Right hindlimb (tissue), 1 donor: ENCODE results near the gene TGFBI.

Source experiments
- DNase-seq: peaks from one replicate; pipeline ENCODE4 v3.0.0-alpha.2; 2018

The TGFBI gene

GRCh38 chr5:136067422-136067821 lies 38.6 kb downstream of the TGFBI start:
- no peak for DNase-seq

DNA sequence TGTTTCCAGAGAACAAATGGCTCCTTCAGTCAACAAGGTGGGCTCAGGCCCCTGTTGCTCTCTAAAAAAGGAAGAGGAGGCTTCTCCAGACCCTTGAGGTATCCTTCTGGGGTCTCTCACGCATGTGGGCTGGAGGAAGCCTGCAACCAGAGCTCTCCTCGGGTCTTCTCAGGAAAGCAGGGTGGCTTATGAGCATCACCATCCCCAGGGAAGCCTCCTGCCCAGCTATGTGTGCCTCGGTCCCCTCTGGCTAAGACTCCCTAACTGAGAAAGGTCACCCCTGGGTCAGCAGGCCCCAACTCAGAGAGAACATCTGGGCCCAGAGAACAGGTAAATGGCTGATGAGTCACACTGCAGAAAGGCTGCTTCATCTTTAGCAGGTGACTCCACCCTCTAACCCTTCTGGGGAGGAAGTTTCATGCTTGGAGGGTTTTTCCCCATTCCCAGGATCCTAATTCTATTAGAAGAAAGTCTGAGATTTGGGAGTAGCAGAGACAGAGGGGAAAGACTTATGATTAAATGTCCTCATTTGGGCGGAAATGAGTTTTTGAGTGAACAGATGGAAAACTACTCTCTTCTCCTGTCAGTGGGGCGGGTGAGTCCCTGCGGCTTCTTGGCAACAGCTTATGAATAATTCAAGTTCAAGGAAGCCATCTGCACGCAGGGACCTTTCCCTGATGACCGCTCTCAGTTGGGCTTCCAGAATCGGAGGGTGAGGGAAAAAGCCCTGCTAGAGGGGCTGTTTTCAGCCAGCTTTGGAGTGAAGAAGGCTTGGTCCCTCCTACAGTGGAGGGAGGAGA lies 41.9 kb downstream of the TGFBI start:
- DNase-seq, result peak; percentile 78

DNA sequence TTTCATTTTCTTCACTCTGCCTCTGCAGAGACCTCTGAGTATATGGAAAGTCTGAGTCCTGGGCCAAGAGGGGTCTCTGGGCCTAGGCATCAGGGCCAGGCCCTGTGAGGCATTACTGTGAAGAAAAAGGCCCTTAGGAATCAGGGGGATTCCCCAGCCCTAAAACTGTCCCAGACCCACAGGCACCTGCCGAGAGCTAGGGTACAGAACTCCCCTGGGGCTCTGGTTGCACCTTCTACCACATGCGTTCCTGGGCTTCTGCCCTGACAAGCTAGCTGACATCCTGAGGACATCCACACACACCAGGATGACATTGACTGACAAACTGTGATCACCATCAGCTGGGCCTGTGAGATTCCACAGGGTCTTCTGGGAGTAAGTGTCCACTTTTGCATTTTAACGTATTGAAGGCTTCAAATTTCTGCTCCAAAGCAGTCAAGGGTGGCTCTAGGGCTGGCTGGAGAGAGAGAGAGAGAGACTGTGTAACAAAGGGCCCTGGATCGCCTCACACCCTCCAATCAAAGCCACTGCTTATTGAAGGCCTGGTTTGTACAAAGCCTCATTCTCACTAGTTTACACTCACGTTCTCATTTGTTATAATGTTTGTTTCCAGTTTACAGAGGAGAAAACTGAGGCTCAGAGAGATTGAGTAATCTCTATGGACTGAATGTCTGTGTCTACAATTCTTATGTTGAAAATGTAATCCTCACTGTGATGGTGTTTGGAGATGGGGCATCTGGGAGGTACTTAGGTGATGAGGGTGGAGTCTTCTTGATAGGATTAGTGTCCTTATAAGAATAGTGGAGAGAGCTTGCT lies 45.1 kb downstream of the TGFBI start:
- DNase-seq, result no peak

GRCh38 chr5:136075466-136075891 lies 46.7 kb downstream of the TGFBI start:
- DNase-seq, result no peak

- DNase-seq, result no peak
These were observed 47.3 kb downstream of the TGFBI start for GRCh38 chr5:136076067-136076466.

- DNase-seq, result peak; percentile 11
These were observed 48.2 kb downstream of the TGFBI start for GRCh38 chr5:136076881-136077445.

DNA sequence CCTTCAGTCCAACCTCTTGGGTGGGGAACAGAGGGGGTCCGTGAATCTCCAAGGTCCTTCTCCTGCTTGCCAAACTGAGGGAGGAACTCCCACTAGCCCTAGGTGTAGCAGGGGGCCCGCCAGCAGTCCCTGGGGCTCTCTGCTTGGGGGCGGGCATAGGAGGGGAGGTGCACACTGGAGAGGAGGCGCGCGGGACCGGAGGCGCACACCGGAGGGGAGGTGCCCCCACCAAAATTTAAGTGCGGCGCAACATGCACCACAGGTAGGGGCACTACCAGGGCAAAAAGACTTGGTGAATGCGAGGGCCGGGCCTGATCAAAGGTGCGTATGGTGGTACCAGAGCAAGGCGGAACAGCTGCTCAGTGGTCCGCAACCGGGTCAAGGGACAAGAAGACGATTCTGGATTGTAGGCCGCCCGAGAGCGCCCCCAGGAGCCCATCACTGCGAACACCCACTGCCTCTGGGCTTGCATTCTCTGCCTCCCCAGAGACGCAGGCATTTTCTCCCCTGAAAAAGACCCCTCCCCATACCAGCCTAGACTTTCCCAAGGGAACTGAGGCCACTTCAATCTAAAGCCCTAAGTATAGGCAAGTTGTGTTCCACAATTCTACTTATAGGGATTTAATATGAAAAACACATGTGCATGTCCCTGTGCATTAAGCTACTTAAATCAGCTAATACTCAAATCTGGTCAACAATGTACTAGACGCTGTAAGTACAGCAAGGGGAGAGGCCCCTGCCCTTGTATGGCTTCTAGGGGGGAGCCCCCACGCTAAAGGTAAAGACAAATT lies 50.6 kb downstream of the TGFBI start:
- DNase-seq, result peak; percentile 29

- no peak for DNase-seq
These were observed 51.3 kb downstream of the TGFBI start for GRCh38 chr5:136080113-136080482.

DNA sequence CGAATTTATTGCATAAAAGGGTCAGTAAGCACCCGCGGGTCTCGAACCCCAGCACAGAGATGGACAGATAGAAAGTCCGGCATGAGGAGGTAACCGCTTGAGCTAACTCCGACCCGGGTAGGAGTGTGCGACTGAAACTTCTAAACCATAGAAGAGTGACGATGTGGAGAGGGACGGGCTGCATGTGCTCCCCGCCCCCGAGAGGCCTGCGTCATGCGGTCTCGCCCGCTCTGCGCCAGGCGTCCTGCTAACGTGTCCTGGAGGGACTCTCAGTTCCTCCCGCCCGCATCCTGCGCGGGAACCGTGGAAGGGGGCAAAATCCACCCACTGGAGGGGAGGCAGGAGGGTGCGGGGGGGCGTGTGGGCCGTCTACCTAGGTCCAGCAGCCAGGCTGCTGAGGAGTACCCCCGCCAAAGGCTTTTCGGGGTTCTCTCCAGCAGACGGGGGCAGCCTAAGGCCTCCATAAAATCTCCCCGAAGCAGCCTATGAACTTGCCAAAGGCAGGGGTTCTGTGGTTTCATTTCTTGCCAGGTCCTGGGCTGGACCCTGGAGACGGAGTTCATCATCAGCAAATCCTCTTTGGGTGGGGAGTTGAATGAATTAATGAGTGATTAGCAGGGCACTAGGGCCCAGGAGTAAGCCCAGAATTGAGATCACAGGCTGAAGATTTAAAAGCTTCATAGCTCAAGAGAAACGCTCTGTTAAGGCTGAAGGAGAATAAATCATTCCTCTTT lies 51.9 kb downstream of the TGFBI start:
- peak; percentile 96 for DNase-seq

GRCh38 chr5:136081217-136081591 lies 52.4 kb downstream of the TGFBI start:
- no peak for DNase-seq

GRCh38 chr5:136082390-136083193 lies 53.8 kb downstream of the TGFBI start:
- DNase-seq, result peak; percentile 68

- no peak for DNase-seq
These were observed 55.9 kb downstream of the TGFBI start for GRCh38 chr5:136084698-136085097.

- no peak for DNase-seq
These were observed 58.2 kb downstream of the TGFBI start for GRCh38 chr5:136086783-136087566.

DNA sequence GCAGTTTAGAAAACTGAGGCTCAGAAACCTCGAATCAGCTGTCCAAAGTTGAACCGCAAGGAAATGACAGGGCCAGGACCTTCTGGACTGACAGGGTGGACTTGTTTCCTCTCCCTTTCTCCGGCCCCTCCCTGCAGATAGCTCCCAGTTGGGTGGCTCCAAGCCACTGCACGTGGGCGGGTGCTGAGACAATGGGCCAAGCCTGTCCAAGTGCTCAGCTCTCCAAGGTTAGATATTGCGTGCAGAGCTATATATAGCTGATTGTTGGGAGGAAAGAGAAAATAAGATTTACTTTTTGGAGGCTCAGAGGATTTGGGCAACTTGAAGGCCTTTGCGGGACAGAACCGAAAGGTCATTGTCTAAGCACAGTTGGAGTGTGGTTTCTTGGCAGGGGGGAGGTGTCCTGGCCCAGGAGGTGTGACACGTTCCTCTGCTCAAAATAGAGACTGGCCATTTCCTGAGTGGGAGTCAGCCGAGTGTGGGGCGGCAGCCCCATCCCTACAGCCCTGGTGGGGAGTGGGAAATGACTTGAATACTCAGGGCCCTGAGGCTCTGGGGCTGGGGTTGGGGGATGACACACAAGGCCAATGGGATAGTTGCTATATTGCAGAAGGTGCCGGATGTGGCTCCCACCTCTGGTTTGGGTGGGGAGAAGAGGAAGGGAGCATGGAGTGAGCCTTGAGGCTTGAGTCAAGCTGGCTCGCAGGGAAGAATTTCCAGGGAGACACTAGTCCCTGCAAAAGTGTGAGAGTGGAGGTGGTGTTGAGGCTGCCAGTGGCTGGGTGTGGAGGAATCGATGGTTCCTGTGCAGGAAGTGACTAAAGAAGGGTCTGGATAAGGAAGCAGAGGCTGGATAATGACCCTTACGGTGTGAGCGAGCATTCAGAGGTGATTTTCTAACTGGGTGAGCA lies 59.4 kb downstream of the TGFBI start:
- DNase-seq, result peak; percentile 91

DNA sequence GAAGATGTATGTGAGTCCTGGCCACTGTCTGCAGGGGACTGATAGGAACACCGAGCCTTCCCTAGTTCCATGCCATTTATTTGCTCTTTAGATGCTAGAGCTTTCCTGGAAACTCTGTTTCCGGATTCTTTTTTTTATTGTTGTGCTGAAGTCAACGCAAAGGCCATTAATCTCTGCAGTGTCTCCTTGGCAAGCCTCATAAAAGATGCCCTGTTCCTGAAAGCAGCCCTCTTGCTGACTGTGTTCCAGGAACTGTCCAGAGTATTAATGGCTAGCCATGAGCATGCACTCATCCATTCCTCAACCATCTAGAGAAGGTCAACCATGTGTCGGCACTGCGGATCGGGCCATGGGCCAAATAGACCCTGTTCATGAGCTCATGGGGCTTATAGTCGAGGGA lies 61.0 kb downstream of the TGFBI start:
- no peak for DNase-seq

DNA sequence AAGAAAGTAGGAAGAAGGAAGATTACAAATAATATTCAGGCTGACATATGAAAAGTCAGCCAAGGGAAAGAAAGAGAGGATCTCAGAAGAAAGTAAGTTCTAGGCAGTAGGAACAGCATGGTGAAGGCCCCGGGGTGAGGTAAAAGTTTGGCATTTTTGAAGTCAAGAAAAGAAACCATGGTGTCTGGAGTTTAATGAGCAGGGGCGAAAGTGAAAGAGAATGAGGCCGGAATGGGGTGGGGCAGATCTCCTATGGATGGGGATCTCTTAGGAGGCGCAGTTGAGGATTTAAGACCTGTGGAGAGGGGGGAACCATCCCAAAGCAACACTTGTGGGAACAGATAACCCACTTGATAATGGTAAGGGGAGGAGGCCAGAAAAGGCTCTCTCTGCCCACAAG lies 61.5 kb downstream of the TGFBI start:
- DNase-seq, result no peak

DNA sequence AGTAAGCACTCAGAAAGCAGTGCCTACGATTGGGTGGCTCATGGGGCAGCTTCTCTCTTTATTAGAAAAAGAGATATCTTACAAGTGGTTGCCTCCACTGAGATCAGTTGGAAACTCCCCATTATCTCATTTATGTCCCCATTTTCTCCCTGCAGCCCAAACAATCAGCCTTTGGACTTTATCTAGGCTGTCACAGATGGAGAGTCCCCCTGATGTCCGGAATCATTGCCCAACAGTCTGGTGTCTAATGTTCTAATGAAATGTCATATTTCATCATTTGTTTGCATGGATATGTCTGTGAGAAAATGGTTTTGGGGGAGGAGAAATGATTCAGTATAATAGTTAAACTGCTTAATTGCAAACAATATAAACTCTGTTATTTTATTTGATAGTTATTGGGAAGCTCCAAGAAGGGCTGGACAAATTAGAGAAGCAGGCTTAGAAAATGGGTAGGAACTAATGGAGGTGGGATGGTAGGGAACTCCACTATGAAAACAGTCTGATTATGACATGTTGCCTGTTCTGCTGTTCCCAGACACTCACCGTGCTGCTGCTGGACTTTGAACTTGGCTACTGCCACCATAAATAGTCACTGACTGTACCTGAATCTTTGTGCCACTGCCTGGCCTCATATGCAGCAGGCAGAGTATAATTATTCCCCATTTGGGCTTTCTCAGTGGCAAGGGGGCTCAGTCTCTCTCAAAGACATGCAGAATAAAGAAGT lies 65.6 kb downstream of the TGFBI start:
- DNase-seq, result no peak

GRCh38 chr5:136094913-136095641 lies 66.3 kb downstream of the TGFBI start:
- no peak for DNase-seq
